GM19397 (cell line): ENCODE measurements around the gene YIPF6.
A peak's percentile ranks its signal among the peaks of the same experiment; 100 is the strongest.
"Not testable (repeated sequence)": the region's sequence is repeated elsewhere in the genome, so short reads cannot be mapped to it uniquely, and the experiment has no call there.

Source experiments
- ATAC-seq: cut with Tn5 transposase; IDR thresholded peaks from one replicate; pipeline ENCODE4 v1.9.1; 2021; ENCODE audit warnings: mild to moderate bottlenecking, moderate library complexity; ENCODE audit not compliant: unreplicated experiment

The YIPF6 gene

DNA sequence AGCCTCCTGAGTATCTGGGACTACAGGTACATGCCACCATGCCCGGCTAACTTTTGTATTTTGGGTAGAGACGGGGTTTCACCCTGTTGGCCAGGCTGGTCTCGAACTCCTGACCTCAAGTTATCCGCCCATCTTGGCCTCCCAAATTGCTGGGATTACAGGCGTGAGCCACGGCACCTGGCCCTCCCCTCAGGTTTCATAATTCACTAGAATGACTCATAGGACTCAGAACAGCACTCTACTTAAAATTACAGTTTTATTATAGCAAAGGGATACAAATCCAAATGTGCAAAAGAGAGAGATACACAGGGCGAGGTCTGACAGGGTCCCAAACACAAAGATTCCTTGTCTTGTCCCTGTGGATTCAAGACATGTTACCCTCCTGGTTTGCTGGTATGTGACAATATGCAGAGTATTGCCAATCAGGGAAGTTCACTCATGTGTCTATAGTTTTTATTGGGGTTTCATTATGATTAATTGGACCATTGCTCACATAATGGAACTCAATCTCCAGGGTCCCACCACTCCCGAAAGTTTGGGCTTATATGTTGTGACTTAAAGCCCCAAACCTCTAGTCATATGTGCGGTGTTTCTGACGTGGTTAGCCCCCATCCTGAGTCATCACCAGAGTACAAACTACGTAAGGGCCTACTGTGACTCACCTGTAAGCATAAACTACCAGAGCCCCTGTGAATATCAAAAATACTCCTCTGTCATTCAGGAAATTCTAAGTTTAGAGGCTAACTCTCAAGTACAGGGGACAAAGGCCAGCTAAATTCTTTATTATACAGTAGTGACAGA, 5.2 kb downstream of the YIPF6 start:
- no peak for ATAC-seq

GRCh38 chrX:68506649-68507048, 7.8 kb downstream of the YIPF6 start:
- no peak for ATAC-seq

- no peak for ATAC-seq
Measured at GRCh38 chrX:68508799-68509198, 9.9 kb downstream of the YIPF6 start.

- ATAC-seq, result peak; percentile 58
Measured at GRCh38 chrX:68511255-68511654, 12.4 kb downstream of the YIPF6 start.

- ATAC-seq, result not testable (repeated sequence)
Measured at GRCh38 chrX:68524680-68525079, 25.8 kb downstream of the YIPF6 start.

DNA sequence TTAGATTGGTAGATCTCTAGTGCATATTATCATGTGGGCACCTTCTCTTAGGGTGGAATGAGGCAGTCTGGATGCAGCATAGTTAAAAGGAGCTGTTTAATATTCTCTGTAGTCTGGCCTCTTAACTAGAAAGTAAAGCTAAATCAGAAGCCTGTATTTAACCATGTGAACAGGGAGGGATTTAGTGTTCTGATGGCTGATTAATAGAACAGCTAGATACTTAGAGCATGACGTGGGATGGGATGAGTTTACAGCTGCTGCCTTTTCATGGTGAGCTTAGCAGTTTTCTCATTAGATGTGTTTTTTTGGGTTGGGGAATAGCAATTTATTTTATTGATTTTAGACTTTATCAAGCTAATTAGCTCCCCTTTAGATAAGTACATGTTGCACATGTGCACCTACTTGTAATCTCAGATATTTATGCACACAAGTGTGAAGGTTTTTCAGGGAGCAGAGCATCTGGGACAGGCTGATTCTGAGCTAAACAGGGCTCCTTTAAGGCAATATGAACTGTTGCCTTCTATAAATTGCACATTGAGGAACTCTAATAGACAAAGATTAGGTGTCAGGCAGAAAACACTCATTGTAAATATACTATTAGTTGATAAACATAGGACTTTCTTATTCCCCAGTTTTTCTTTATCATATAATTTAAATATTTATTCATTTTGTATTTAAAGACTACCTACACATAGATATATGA, 34.1 kb downstream of the YIPF6 start:
- ATAC-seq, result no peak

GRCh38 chrX:68533656-68534055, 34.8 kb downstream of the YIPF6 start:
- ATAC-seq, result no peak

GRCh38 chrX:68534691-68535090, 35.8 kb downstream of the YIPF6 start:
- ATAC-seq, result no peak

DNA sequence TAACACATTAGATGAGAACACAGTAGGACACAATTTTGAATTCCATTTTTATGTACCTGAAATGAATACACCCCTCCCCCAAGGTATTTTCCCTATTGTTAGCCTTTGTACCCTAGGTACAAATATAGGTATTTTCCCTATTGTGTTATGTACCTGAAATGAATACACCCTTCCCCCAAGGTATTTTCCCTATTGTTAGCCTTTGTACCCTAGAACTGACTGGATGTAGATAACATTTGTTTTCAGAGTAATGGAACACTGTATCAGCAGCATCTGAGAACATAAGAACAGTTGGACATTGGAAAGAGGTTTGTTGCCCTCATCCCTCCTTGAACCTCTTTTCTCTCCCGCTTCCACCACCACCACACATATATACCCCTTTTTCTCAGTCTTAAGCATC, 37.6 kb downstream of the YIPF6 start:
- no peak for ATAC-seq

- ATAC-seq, result no peak
Measured at GRCh38 chrX:68536884-68537283, 38.0 kb downstream of the YIPF6 start.

DNA sequence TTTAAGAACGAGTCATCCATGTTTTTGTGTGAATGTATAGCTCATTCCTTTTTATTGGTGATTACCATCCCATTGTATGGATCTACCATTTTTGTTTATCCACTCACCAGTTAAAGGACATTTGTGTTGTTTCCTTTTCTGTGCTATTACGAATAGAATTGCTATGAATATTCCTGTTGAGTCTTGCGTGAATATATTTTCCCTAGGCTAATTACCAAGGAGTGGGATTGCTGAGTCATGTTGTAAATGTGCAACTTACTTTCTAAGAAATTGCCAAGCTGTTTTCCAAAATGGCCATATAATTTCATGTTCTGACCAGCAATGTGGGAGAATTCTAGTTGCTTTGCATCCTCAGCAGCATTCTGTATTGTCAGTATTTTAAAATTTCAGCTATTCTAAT, 51.3 kb downstream of the YIPF6 start:
- ATAC-seq, result no peak

DNA sequence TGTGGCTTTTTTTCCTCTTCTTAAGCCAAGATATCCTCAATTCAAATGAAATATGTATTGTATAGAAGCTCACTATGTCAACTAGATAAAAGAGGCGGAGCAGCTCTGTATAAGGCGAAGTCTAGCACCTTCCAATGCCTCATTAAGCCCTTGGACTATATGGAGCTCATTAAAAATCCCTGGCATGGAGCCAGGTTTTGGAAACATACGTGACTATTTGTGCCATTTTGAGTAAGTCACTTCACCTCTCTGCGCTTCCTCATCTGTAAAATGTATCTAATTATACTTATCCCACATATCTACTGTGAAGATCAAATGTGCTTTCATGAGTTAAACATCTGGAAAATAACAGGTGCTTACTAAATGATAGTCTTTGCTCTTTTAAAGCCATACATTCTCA, 57.2 kb downstream of the YIPF6 start:
- no peak for ATAC-seq

GRCh38 chrX:68557126-68557525, 58.3 kb downstream of the YIPF6 start:
- ATAC-seq, result not testable (repeated sequence)

DNA sequence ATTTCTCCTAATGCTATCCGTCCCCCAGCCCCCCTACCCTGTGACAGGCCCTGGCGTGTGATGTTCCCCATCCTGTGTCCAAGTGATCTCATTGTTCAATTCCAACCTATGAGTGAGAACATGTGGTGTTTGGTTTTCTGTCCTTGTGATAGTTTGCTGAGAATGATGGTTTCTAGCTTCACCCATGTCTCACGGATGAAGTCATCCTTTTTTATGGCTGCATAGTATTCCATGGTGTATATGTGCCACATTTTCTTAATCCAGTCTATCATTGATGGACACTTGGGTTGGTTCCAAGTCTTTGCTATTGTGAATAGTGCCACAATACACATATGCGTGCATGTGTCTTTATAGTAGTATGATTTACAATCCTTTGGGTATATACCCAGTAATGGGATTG, 61.1 kb downstream of the YIPF6 start:
- ATAC-seq, result not testable (repeated sequence)

DNA sequence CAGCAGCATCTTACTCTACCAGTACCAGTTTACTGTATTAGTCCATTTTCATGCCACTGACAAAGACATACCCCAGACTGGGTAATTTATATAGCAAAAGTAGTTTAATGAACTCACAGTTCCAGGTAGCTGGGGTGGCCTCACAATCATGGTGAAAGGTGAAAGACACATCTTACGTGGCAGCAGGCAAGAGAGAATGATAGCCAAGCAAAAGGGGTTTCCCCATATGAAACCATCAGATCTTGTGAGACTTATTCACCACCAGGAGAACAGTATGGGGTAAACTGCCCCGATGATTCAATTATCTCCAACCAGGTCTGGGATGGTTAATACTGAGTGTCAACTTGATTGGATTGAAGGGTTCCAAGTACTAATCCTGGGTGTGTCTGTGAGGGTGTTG, 69.3 kb downstream of the YIPF6 start:
- ATAC-seq, result no peak

DNA sequence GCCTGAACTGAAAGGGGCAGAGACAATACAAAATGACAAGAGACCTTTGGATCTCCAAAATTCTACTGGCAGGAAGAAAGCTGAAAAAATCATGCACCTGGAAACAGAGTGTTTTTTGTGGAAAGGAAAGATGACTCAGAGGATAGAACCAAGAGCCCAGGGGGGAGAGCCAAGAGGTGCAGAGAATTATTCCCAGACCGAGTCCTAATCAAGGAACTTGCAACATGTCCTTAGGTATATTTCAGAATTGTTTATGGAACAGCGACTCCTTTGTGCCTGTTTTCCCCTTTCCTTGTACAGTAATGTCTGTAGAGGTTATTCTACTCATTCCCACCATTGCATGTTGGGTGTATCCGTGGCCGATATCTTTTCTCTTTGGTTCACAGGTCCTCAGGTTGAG, 71.7 kb downstream of the YIPF6 start:
- ATAC-seq, result no peak

DNA sequence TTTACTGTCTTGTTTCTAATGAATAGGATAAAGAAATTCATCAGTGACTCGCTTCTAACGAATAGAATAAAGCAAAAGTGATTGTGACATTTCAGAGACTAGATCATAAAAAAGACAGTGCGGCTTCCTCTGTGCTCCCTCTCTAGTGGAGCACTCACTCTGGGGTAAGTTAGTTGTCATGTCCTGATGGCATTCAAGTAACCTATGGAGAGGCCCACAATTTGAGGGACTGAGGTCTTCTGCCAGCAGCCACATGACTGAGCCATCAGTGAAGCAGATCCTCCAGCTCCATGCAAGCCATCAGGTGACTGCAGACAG, 72.4 kb downstream of the YIPF6 start:
- no peak for ATAC-seq

DNA sequence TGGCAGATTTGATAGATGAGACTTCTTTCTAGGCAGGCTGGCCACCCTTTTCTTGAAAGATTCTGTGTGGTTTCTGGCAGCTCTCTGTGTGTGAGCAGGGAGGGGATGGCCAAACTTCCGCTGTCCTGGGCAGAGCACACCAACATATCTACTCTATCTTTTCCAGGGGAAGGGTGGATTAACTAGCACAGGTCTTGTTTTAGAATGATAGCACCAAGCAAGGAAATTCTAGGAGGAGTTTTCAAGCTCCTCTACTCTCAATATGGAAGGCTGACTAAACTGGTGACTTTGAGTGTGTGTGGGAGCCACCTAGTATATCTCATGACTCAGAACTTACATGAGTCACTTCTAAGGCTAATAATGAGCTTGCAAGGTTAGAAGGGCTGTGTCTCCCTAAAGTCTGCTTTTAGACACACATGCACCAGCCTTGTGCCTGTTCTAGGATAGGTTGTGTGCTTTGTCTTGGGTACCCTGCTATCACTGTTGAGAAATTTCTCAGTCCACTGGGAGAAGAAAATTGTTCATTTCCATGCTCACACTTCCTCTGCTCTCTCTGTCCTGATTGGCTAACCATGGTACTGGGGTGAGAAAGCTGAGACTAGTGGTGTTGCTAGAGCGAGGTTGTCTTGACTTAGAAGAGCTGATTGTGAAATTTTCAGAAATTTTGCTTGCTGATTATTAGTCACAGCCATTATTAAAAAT, 72.9 kb downstream of the YIPF6 start:
- peak; percentile 79 for ATAC-seq

DNA sequence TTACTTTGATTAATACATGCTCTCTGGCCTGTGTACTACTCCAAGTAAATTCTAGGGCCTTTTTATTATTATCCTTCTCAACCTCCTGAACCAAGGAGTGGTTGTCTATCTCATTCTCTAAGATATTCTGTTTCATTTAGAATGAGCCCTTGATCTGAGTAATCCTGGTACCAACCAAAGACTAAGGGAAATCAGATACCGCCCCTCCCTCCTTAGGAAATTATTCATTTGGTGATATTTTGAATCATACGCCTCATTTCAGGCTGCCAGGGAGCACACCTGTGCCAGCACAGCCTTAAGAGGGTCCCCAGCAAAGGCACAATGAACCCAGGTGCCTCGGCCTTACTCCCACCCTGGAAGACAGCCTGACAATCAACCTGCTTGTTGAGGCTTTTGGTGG, 75.4 kb downstream of the YIPF6 start:
- ATAC-seq, result no peak

GRCh38 chrX:68579810-68580209, 81.0 kb downstream of the YIPF6 start:
- no peak for ATAC-seq

- no peak for ATAC-seq
Measured at GRCh38 chrX:68584221-68584620, 85.4 kb downstream of the YIPF6 start.
